Measurements from ENCODE around the gene LEPROT.
A peak's percentile ranks its signal among the peaks of the same experiment; 100 is the strongest.

The LEPROT gene

GRCh38 chr1:65412984-65413375 lies 7.5 kb upstream of the LEPROT start:
- DNase-seq (ENCODE audit: low read depth, low spot score) = no peak
- no peak overlapping the region for H3K4me3 ChIP-seq (ENCODE audit: insufficient read length, low read depth)
- H3K9me3 ChIP-seq (ENCODE audit: insufficient read depth, low read length) = no peaks in the 10 kb centered on the region
- TF ChIP-seq SUZ12 (IDR thresholded peaks at IDR 0.05; ENCODE audit: extremely low read depth, insufficient read depth, insufficient read length) (no peak), YY1 (IDR thresholded peaks at IDR 0.05; ENCODE audit: insufficient read depth, insufficient read length) (no peak), ZNF274 (IDR thresholded peaks at IDR 0.05; ENCODE audit: low read depth, low read length) (no peak)
- H3K9ac ChIP-seq (ENCODE audit: insufficient read length, low read depth) = no peak overlapping the region
- H3K4me1 ChIP-seq (ENCODE audit: insufficient read depth, insufficient read length) = peaks cover 4% of the 10 kb centered on the region
- H3K27me3 ChIP-seq (ENCODE audit: insufficient read depth, insufficient read length) = no peaks in the 10 kb centered on the region
- peaks cover 2% of the 10 kb centered on the region for H3K36me3 ChIP-seq (ENCODE audit: insufficient read depth, insufficient read length, low read length)

DNA sequence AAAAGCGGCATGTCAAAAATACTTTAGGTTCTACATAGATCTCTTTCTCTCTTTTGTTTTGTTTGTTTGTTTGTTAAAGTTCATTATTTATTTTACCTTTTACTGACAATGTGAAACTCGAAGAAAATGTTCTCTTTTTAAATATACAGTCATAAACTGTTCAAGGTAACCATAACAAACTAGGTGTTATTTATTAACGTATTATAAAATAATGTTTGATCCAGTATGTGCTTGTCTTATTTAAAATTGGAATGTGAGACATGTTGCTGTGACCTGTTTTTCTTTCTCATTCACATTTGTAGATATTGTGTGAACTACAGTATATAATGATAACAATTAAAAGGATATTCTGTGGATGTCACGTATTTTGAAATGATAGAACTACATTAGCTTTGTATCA lies 5.9 kb upstream of the LEPROT start:
- H3K4me1 ChIP-seq (ENCODE audit: insufficient read depth, insufficient read length) = peaks cover 4% of the 10 kb centered on the region
- H3K9me3 ChIP-seq (ENCODE audit: insufficient read depth, low read length) = no peaks in the 10 kb centered on the region

DNA sequence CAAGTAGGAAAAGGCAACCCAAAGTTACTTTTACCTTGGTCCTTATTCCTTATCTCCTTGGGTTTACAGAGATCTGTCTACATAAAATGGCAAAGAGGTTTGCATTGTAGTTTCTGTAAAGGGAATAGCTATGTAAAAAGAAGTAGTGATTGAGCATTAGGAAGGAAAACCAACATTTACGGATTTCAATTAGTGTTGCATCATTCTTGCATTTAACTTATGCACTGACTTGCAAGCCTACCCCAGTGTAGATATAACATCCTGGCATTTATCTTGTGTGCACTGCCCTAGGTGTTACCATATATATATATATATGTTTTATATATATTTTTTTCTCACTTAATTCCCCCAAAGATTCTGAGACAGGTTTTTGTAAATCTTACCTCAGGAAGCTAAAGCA lies 3.7 kb upstream of the LEPROT start:
- Histone ChIP-seq H3K27me3 (ENCODE audit: insufficient read depth, insufficient read length) (no peaks in the 10 kb centered on the region), H3K9me3 (ENCODE audit: insufficient read depth, low read length) (no peaks in the 10 kb centered on the region), H3K4me3 (ENCODE audit: insufficient read length, low read depth) (no peak overlapping the region), H3K4me1 (ENCODE audit: insufficient read depth, insufficient read length) (peaks cover 4% of the 10 kb centered on the region), H3K9ac (ENCODE audit: insufficient read length, low read depth) (no peak overlapping the region), H3K36me3 (ENCODE audit: insufficient read depth, insufficient read length, low read length) (no peaks in the 10 kb centered on the region)
- DNase-seq (ENCODE audit: low read depth, low spot score) = no peak
- TF ChIP-seq SUZ12 (IDR thresholded peaks at IDR 0.05; ENCODE audit: extremely low read depth, insufficient read depth, insufficient read length) = no peak
- no peak for TF ChIP-seq ZNF274 (IDR thresholded peaks at IDR 0.05; ENCODE audit: low read depth, low read length)
- TF ChIP-seq YY1 (IDR thresholded peaks at IDR 0.05; ENCODE audit: insufficient read depth, insufficient read length) = no peak

More for the DNA sequence above, 5.9 kb upstream of the LEPROT start:
- Histone ChIP-seq H3K9ac (ENCODE audit: insufficient read length, low read depth) (no peak overlapping the region), H3K27me3 (ENCODE audit: insufficient read depth, insufficient read length) (no peaks in the 10 kb centered on the region), H3K4me3 (ENCODE audit: insufficient read length, low read depth) (no peak overlapping the region), H3K36me3 (ENCODE audit: insufficient read depth, insufficient read length, low read length) (no peaks in the 10 kb centered on the region)
- TF ChIP-seq YY1 (IDR thresholded peaks at IDR 0.05; ENCODE audit: insufficient read depth, insufficient read length) (no peak), SUZ12 (IDR thresholded peaks at IDR 0.05; ENCODE audit: extremely low read depth, insufficient read depth, insufficient read length) (no peak), ZNF274 (IDR thresholded peaks at IDR 0.05; ENCODE audit: low read depth, low read length) (no peak)
- no peak for DNase-seq (ENCODE audit: low read depth, low spot score)

GRCh38 chr1:65417729-65418128 lies 2.7 kb upstream of the LEPROT start:
- TF ChIP-seq SUZ12 (IDR thresholded peaks at IDR 0.05; ENCODE audit: extremely low read depth, insufficient read depth, insufficient read length) (no peak), YY1 (IDR thresholded peaks at IDR 0.05; ENCODE audit: insufficient read depth, insufficient read length) (no peak), ZNF274 (IDR thresholded peaks at IDR 0.05; ENCODE audit: low read depth, low read length) (no peak)
- H3K9ac ChIP-seq (ENCODE audit: insufficient read length, low read depth) = no peak overlapping the region
- H3K4me1 ChIP-seq (ENCODE audit: insufficient read depth, insufficient read length) = peaks cover 9% of the 10 kb centered on the region
- H3K36me3 ChIP-seq (ENCODE audit: insufficient read depth, insufficient read length, low read length) = peaks cover 6% of the 10 kb centered on the region
- DNase-seq (ENCODE audit: low read depth, low spot score) = no peak
- H3K4me3 ChIP-seq (ENCODE audit: insufficient read length, low read depth) = no peak overlapping the region
- no peaks in the 10 kb centered on the region for H3K27me3 ChIP-seq (ENCODE audit: insufficient read depth, insufficient read length)
- H3K9me3 ChIP-seq (ENCODE audit: insufficient read depth, low read length) = no peaks in the 10 kb centered on the region

GRCh38 chr1:65418522-65419185 lies 1.8 kb upstream of the LEPROT start:
- no peak for TF ChIP-seq ZNF274 (IDR thresholded peaks at IDR 0.05; ENCODE audit: low read depth, low read length)
- TF ChIP-seq YY1 (IDR thresholded peaks at IDR 0.05; ENCODE audit: insufficient read depth, insufficient read length) = no peak
- no peak for TF ChIP-seq SUZ12 (IDR thresholded peaks at IDR 0.05; ENCODE audit: extremely low read depth, insufficient read depth, insufficient read length)
- no peak for DNase-seq (ENCODE audit: low read depth, low spot score)
- H3K9ac ChIP-seq (ENCODE audit: insufficient read length, low read depth) = no peak overlapping the region
- H3K9me3 ChIP-seq (ENCODE audit: insufficient read depth, low read length) = no peaks in the 10 kb centered on the region
- no peak overlapping the region for H3K4me3 ChIP-seq (ENCODE audit: insufficient read length, low read depth)
- H3K27me3 ChIP-seq (ENCODE audit: insufficient read depth, insufficient read length) = no peaks in the 10 kb centered on the region
- peaks cover 15% of the 10 kb centered on the region for H3K36me3 ChIP-seq (ENCODE audit: insufficient read depth, insufficient read length, low read length)
- H3K4me1 ChIP-seq (ENCODE audit: insufficient read depth, insufficient read length) = peaks cover 15% of the 10 kb centered on the region

DNA sequence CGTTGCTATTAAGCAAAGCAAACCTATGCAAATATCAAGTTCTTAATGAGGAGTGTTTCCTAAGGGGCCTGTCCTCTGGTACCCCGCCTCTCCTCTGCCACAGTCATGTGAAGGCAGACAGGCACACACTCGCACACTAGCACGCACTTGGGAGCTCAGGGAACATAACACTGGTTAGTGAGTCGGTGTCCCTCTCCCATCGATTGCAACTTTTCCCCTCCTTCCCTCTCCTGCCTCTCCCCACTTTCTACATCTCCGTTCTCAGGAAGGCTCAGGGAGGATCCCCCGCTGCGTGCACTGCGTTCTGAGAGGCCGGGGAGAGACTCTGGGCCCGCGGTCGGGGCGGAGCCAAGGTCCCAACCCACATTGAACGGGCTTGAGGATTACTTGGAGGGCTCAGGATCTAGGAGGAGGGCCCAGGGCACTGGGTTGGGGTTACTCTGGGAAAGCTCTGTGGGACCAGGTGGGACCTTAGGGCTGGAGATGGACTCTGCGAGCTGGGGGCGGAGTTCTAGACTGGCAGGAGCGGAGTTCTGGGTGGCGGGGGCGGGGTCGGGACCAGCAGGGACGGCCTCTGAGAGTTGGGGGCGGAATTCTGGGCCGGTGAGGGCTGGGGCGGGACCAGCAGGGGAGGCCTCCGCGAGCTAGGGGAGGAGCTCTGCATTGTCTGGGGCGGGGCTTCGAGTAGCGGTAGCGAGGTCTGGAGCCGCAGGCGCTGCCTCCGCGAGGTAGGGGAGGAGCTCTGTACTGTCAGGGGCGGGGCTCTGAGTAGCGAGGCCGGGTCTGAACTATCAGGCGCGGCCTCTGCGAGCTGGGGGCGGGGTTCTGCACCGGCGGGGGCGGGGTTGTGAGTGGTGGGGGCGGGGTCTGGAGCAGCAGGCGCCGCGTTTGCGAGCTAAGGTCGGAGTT lies 533 bp upstream of the LEPROT start:
- H3K9ac ChIP-seq (ENCODE audit: insufficient read length, low read depth) = peak overlapping the region; percentile 84
- H3K9me3 ChIP-seq (ENCODE audit: insufficient read depth, low read length) = no peaks in the 10 kb centered on the region
- TF ChIP-seq ZNF274 (IDR thresholded peaks at IDR 0.05; ENCODE audit: low read depth, low read length) (no peak), SUZ12 (IDR thresholded peaks at IDR 0.05; ENCODE audit: extremely low read depth, insufficient read depth, insufficient read length) (no peak), YY1 (IDR thresholded peaks at IDR 0.05; ENCODE audit: insufficient read depth, insufficient read length) (no peak)
- peaks cover 22% of the 10 kb centered on the region for H3K4me1 ChIP-seq (ENCODE audit: insufficient read depth, insufficient read length)
- peaks cover 26% of the 10 kb centered on the region for H3K36me3 ChIP-seq (ENCODE audit: insufficient read depth, insufficient read length, low read length)
- peak; percentile 98 for DNase-seq (ENCODE audit: low read depth, low spot score)
- H3K4me3 ChIP-seq (ENCODE audit: insufficient read length, low read depth) = peak overlapping the region; percentile 63
- no peaks in the 10 kb centered on the region for H3K27me3 ChIP-seq (ENCODE audit: insufficient read depth, insufficient read length)
